ENCODE data around the gene ACOT13. TPM values are rescaled to one million over a fixed set of nuclear protein-coding genes. Genes with fewer than 3 reads are reported as not detected.
"Not testable (repeated sequence)": the region's sequence is repeated elsewhere in the genome, so short reads cannot be mapped to it uniquely, and the experiment has no call there.

The ACOT13 gene
- total RNA-seq, 2 donors from 2014 or later: 39.6 to 63.6 TPM

DNA sequence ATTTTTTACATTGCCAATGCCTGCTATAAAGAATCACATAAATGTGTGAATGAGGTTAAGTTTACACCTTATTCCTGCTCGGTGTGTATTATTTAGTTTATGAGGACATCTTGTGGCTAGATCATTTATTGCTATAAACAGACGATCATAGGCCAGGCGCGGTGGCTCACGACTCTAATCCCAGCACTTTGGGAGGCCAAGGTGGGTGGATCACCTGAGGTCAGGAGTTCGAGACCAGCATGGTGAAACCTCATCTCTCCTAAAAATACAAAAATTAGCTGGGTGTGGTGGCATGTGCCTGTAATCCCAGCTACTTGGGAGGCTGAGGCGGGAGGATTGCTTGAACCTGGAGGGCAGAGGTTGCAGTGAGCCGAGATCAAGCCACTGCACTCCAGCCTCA lies 28.8 kb downstream of the ACOT13 start:
- peak; percentile 31 for TF ChIP-seq CTCF (IDR thresholded peaks at IDR 0.05)
- not testable (repeated sequence) for H3K36me3 ChIP-seq; H3K27ac ChIP-seq; H3K27me3 ChIP-seq; H3K4me3 ChIP-seq; H3K4me1 ChIP-seq; H3K9me3 ChIP-seq; H3K9ac ChIP-seq (ENCODE audit: low read depth in 2 of 2, low read length in 2 of 2)
- DNase-seq: peak; percentile 33
- intact Hi-C loops (cut with DNase I): loop anchor here (2.0 to 10.0 kb wide), 2 partner anchors 115 to 261 kb away; no protein-coding TSS in a partner anchor

DNA sequence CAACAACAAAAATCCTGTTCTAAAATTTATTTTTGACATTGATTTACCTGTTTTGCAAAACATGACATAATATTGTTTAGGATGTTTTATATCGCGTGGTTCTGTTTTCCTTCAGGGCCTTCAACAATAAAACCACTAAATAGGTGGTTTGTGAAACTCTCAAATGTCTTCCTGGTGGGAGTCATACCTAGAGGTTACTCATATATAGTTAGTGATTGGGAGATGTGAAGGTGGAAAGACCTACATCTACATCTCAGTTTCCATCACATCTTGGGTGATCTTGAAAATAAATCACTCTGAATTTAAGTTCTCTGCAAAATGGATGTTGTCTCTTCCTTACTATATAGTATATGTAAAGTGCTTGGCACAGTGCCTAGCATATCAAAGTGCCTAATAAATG lies 29.2 kb downstream of the ACOT13 start:
- H3K27ac ChIP-seq: no peak overlapping the region
- no peaks in the 10 kb centered on the region for H3K27me3 ChIP-seq
- no peak overlapping the region for H3K4me3 ChIP-seq
- TF ChIP-seq CTCF (IDR thresholded peaks at IDR 0.05): no peak
- H3K4me1 ChIP-seq: no peaks in the 10 kb centered on the region
- no peaks in the 10 kb centered on the region for H3K9me3 ChIP-seq
- no peak for DNase-seq
- no peaks in the 10 kb centered on the region for H3K36me3 ChIP-seq
- H3K9ac ChIP-seq (ENCODE audit: low read depth in 2 of 2, low read length in 2 of 2): no peak overlapping the region
- intact Hi-C loops (cut with DNase I): loop anchor here (10.0 kb wide), 1 partner anchor 261 kb away; no protein-coding TSS in a partner anchor

- no peaks in the 10 kb centered on the region for H3K4me1 ChIP-seq
- DNase-seq: no peak
- H3K27ac ChIP-seq: no peak overlapping the region
- H3K9me3 ChIP-seq: no peaks in the 10 kb centered on the region
- intact Hi-C loops (cut with DNase I): loop anchor here (10.0 kb wide), 1 partner anchor 265 kb away; no protein-coding TSS in a partner anchor
- TF ChIP-seq CTCF (IDR thresholded peaks at IDR 0.05): no peak
- no peak overlapping the region for H3K9ac ChIP-seq (ENCODE audit: low read depth in 2 of 2, low read length in 2 of 2)
- no peaks in the 10 kb centered on the region for H3K27me3 ChIP-seq
- no peaks in the 10 kb centered on the region for H3K36me3 ChIP-seq
- H3K4me3 ChIP-seq: no peak overlapping the region
These were observed 32.9 kb downstream of the ACOT13 start for GRCh38 chr6:24699521-24700359.

GRCh38 chr6:24702720-24703282 lies 35.9 kb downstream of the ACOT13 start:
- Histone ChIP-seq H3K36me3 (peaks cover 22% of the 10 kb centered on the region), H3K4me3 (no peak overlapping the region), H3K27me3 (no peaks in the 10 kb centered on the region), H3K4me1 (no peaks in the 10 kb centered on the region), H3K9ac (ENCODE audit: low read depth in 2 of 2, low read length in 2 of 2) (no peak overlapping the region), H3K9me3 (no peaks in the 10 kb centered on the region), H3K27ac (no peak overlapping the region)
- DNase-seq: no peak
- intact Hi-C loops (cut with DNase I): no loop called here
- no peak for TF ChIP-seq CTCF (IDR thresholded peaks at IDR 0.05)

GRCh38 chr6:24704468-24704867 lies 37.6 kb downstream of the ACOT13 start:
- Histone ChIP-seq H3K4me3 (no peak overlapping the region), H3K9me3 (no peaks in the 10 kb centered on the region), H3K27me3 (no peaks in the 10 kb centered on the region), H3K36me3 (peaks cover 34% of the 10 kb centered on the region), H3K9ac (ENCODE audit: low read depth in 2 of 2, low read length in 2 of 2) (no peak overlapping the region), H3K27ac (no peak overlapping the region), H3K4me1 (no peaks in the 10 kb centered on the region)
- no peak for TF ChIP-seq CTCF (IDR thresholded peaks at IDR 0.05)
- no peak for DNase-seq
- intact Hi-C loops (cut with DNase I): no loop called here

All from colonic mucosa (tissue), 4 donors.